GM19455 (cell line): ENCODE data around the gene AP2B1.
"Not testable (repeated sequence)": the region's sequence is repeated elsewhere in the genome, so short reads cannot be mapped to it uniquely, and the experiment has no call there.

Experiments used
- ATAC-seq: cut with Tn5 transposase; IDR thresholded peaks from one replicate; pipeline ENCODE4 v1.9.1; 2021; ENCODE audit not compliant: unreplicated experiment

Gene AP2B1

GRCh38 chr17:35694906-35695305 is 107.8 kb downstream of the AP2B1 start:
- no peak for ATAC-seq

GRCh38 chr17:35695613-35696012 is 108.5 kb downstream of the AP2B1 start:
- ATAC-seq = no peak

- ATAC-seq = no peak
Measured at GRCh38 chr17:35698800-35699199, 111.7 kb downstream of the AP2B1 start.

GRCh38 chr17:35700150-35700549 is 113.0 kb downstream of the AP2B1 start:
- no peak for ATAC-seq

GRCh38 chr17:35701491-35701890 is 114.4 kb downstream of the AP2B1 start:
- no peak for ATAC-seq

GRCh38 chr17:35703308-35703707 is 116.2 kb downstream of the AP2B1 start:
- not testable (repeated sequence) for ATAC-seq

GRCh38 chr17:35705230-35705629 is 118.1 kb downstream of the AP2B1 start:
- ATAC-seq = no peak

- no peak for ATAC-seq
Measured at GRCh38 chr17:35705705-35706104, 118.6 kb downstream of the AP2B1 start.

GRCh38 chr17:35708149-35708548 is 121.0 kb downstream of the AP2B1 start:
- ATAC-seq = no peak

GRCh38 chr17:35708951-35709350 is 121.8 kb downstream of the AP2B1 start:
- ATAC-seq = no peak

GRCh38 chr17:35709874-35710273 is 122.8 kb downstream of the AP2B1 start:
- no peak for ATAC-seq

GRCh38 chr17:35710950-35711349 is 123.8 kb downstream of the AP2B1 start:
- no peak for ATAC-seq

GRCh38 chr17:35713069-35713728 is 126.1 kb downstream of the AP2B1 start:
- ATAC-seq = no peak

- no peak for ATAC-seq
Measured at GRCh38 chr17:35714988-35715387, 127.9 kb downstream of the AP2B1 start.

- ATAC-seq = no peak
Measured at GRCh38 chr17:35715416-35715815, 128.3 kb downstream of the AP2B1 start.

GRCh38 chr17:35716173-35716572 is 129.1 kb downstream of the AP2B1 start:
- ATAC-seq = no peak

GRCh38 chr17:35716897-35717465 is 129.9 kb downstream of the AP2B1 start:
- no peak for ATAC-seq

GRCh38 chr17:35717475-35717874 is 130.4 kb downstream of the AP2B1 start:
- ATAC-seq = no peak

GRCh38 chr17:35723735-35724134 is 136.6 kb downstream of the AP2B1 start:
- no peak for ATAC-seq

- no peak for ATAC-seq
Measured at GRCh38 chr17:35725058-35725457, 137.9 kb downstream of the AP2B1 start.

GRCh38 chr17:35725802-35726126 is 138.6 kb downstream of the AP2B1 start:
- ATAC-seq = no peak

- no peak for ATAC-seq
Measured at GRCh38 chr17:35726127-35726952, 139.2 kb downstream of the AP2B1 start.
